Measurements from ENCODE around the gene AMIGO3. TPM values are rescaled to one million over a fixed set of nuclear protein-coding genes. Genes with fewer than 3 reads are reported as not detected.
A peak's percentile ranks its signal among the peaks of the same experiment; 100 is the strongest.
"Not testable (repeated sequence)": the region's sequence is repeated elsewhere in the genome, so short reads cannot be mapped to it uniquely, and the experiment has no call there.

AMIGO3 gene
- total RNA-seq, 4 donors from 2014 or later: 0.27 to 0.31 TPM; not detected in 2

DNA sequence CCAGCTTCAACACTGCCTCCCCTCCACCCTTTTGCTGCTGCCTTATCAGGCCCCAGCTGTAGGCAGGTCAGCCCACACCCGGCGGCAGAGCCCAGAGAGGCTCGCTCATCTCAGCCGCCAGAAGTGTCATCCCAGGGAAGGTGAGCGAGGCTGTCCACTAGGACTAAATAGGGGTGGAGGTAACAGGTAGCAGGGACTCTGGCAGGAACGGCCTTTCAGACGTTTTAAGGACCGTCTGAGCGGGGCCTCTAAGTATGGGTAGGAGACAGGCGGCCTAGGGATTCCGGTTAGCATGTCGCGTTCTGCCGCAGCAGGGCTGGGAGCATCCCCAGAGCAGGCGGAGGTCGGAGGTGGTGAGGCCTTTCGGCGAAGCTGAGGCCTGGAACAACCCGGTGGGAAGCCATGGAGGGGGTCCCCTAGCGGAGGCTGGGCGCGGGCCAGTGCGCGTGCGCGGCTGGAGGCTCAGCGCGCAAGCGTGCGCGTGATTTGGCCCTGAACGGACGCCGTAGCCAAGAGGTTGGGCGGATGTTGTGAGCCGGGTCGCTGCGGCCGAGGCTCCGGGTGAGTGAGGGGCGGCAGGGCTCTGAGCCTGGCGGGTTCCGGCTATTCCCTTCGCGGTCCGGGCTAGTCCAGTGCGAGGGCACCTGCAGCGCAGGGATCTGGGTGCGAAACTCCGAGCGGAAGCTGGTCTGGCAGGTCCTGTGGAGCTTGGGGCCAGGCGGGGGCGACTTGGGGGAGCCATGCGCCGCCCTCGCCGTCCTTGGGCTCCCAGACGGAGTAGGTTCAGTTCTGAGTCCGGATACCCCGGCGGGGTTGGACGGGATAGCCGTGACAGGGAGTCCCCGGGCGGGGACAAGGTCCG, 30.2 kb downstream of the AMIGO3 start, which contains the start of the genes MST1 and RNF123:
MST1 (minus strand) TSS at position 429 of the 862 bp plus-strand sequence. CDS start 783 bp downstream, outside the sequence.
RNF123 (plus strand) TSS at position 512 of the 862 bp plus-strand sequence. CDS start 1,609 bp downstream, outside the sequence.
- Histone ChIP-seq H3K4me3 (peak within 1 kb of the TSS; percentile 50 to 98), H3K9me3 (no peaks in the 10 kb centered on the region), H3K27me3 (peaks cover 25% of the 10 kb centered on the region), H3K4me1 (peaks cover 0 to 48% (median 23%) of the 10 kb centered on the region in 3 donors), H3K27ac (peak within 1 kb of the TSS; percentile 20 to 82 (median 78)), H3K36me3 (peaks cover 0 to 12% of the 10 kb centered on the region in 2 donors)
- ATAC-seq: peak; percentile 78
- TF ChIP-seq, protein P1, sequence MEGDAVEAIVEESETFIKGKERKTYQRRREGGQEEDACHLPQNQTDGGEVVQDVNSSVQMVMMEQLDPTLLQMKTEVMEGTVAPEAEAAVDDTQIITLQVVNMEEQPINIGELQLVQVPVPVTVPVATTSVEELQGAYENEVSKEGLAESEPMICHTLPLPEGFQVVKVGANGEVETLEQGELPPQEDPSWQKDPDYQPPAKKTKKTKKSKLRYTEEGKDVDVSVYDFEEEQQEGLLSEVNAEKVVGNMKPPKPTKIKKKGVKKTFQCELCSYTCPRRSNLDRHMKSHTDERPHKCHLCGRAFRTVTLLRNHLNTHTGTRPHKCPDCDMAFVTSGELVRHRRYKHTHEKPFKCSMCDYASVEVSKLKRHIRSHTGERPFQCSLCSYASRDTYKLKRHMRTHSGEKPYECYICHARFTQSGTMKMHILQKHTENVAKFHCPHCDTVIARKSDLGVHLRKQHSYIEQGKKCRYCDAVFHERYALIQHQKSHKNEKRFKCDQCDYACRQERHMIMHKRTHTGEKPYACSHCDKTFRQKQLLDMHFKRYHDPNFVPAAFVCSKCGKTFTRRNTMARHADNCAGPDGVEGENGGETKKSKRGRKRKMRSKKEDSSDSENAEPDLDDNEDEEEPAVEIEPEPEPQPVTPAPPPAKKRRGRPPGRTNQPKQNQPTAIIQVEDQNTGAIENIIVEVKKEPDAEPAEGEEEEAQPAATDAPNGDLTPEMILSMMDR (IDR thresholded peaks at IDR 0.05): peak in 2 of 4 experiments; percentile 48 to 60
- TF ChIP-seq POLR2AphosphoS5 (IDR thresholded peaks at IDR 0.05) (peak; percentile 88), POLR2A (IDR thresholded peaks at IDR 0.05) (peak; percentile 20 to 49), EP300 (IDR thresholded peaks at IDR 0.05) (no peak)
- 0% methylated on average over 2 of the region's 66 CpGs; no CpG with 5 or more reads in 1 of the 2 donors for WGBS, 2 donors (ENCODE audit: low coverage in 1 of 2)

- peaks cover 25% of the 10 kb centered on the region for H3K27me3 ChIP-seq
- ATAC-seq, H3K9me3 ChIP-seq: not testable (repeated sequence)
- H3K4me3 ChIP-seq: peak overlapping the region; percentile 50 to 98
- peak overlapping the region in 3 of 4 donors; percentile 76 to 82 (median 80) for H3K27ac ChIP-seq
- no CpG with 5 or more reads among the region's 7 CpGs for WGBS, 2 donors (ENCODE audit: low coverage in 1 of 2)
- H3K36me3 ChIP-seq: peaks cover 0 to 20% of the 10 kb centered on the region in 2 donors
- H3K4me1 ChIP-seq: peaks cover 0 to 48% (median 23%) of the 10 kb centered on the region in 3 donors
Observed at GRCh38 chr3:49688338-49689045, 31.0 kb downstream of the AMIGO3 start.

DNA sequence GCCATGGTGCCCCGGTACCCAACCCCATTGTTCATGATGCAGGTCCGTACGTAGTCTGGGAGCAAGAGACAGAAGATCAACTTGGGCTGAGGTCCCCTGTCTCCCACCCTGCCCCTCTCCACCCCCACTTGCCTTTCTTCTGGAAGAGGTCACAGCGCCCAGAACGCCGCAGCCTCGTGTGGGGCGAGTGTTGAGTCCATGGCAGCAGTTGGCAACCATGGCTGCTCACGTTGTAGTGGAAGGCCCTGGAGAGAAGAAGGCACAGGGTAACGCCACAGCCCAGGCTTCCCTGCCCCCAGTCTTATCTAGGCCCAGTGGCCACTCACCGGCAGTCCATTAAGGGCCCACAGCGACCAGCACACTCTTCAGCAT, 32.1 kb downstream of the AMIGO3 start:
- H3K9me3 ChIP-seq, H3K27ac ChIP-seq, H3K4me3 ChIP-seq, ATAC-seq: not testable (repeated sequence)
- WGBS, 2 donors (ENCODE audit: low coverage in 1 of 2): no CpG with 5 or more reads among the region's 12 CpGs
- peaks cover 0 to 31% of the 10 kb centered on the region in 2 donors for H3K36me3 ChIP-seq
- H3K4me1 ChIP-seq: peaks cover 0 to 48% (median 23%) of the 10 kb centered on the region in 3 donors
- peaks cover 25% of the 10 kb centered on the region for H3K27me3 ChIP-seq

DNA sequence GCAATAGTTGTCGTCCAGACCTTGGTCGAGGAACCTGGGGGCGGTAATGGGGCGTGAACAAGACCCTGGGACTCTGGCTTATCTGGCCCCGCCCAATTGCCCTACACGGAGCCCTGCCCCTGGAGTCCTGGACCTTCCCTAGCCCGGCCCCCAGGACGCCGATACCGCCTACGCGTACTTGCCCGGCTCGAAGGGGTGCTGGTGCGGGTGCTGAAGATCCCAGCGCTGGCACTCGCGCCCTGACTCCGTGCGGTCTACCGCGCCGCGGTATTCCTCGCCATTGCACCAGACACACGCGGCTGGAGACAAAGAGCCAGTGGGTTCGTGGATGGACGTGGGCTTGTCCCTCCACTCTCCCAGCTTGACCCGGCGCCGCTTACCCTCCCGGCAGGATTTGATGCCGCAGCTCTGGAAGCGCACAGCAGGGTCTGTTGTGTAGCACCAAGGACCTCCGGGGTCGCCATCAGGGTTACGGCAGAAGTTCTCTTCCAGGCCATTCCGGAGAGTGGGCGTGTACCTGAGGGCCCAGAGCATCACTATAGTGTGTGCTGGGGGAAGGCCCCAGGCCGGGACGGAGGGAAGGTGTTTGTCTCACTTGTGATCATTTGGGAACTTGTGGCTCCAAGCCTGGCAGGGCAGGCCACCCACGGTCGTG, 32.6 kb downstream of the AMIGO3 start:
- H3K27ac ChIP-seq, H3K9me3 ChIP-seq: not testable (repeated sequence)
- peak; percentile 23 for ATAC-seq
- H3K36me3 ChIP-seq: peaks cover 0 to 36% of the 10 kb centered on the region in 2 donors
- peak overlapping the region in 1 of 2 donors; percentile 28 for H3K4me3 ChIP-seq
- H3K4me1 ChIP-seq: peaks cover 0 to 47% (median 23%) of the 10 kb centered on the region in 3 donors
- WGBS, 2 donors (ENCODE audit: low coverage in 1 of 2): no CpG with 5 or more reads among the region's 44 CpGs
- peaks cover 25% of the 10 kb centered on the region for H3K27me3 ChIP-seq

- Histone ChIP-seq H3K36me3 (peaks cover 0 to 41% of the 10 kb centered on the region in 2 donors), H3K4me1 (peaks cover 0 to 42% (median 23%) of the 10 kb centered on the region in 3 donors), H3K4me3 (peak overlapping the region in 1 of 2 donors; percentile 28), H3K27me3 (peaks cover 25% of the 10 kb centered on the region)
- no CpG with 5 or more reads among the region's 29 CpGs for WGBS, 2 donors (ENCODE audit: low coverage in 1 of 2)
- H3K9me3 ChIP-seq, H3K27ac ChIP-seq: not testable (repeated sequence)
- ATAC-seq: peak; percentile 8
Observed at GRCh38 chr3:49686346-49686745, 33.1 kb downstream of the AMIGO3 start.

- not testable (repeated sequence) for H3K9me3 ChIP-seq, ATAC-seq, H3K27ac ChIP-seq, H3K4me3 ChIP-seq
- Histone ChIP-seq H3K4me1 (peaks cover 0 to 37% (median 18%) of the 10 kb centered on the region in 3 donors), H3K36me3 (peaks cover 0 to 46% of the 10 kb centered on the region in 2 donors), H3K27me3 (peaks cover 25% of the 10 kb centered on the region)
- no CpG with 5 or more reads among the region's 36 CpGs for WGBS, 2 donors (ENCODE audit: low coverage in 1 of 2)
Observed at GRCh38 chr3:49685846-49686245, 33.6 kb downstream of the AMIGO3 start.

GRCh38 chr3:49685103-49685502, 34.4 kb downstream of the AMIGO3 start:
- Histone ChIP-seq H3K36me3 (peaks cover 0 to 54% of the 10 kb centered on the region in 2 donors), H3K4me1 (peaks cover 0 to 29% (median 13%) of the 10 kb centered on the region in 3 donors), H3K27me3 (peaks cover 25% of the 10 kb centered on the region)
- not testable (repeated sequence) for ATAC-seq, H3K4me3 ChIP-seq, H3K27ac ChIP-seq, H3K9me3 ChIP-seq
- WGBS, 2 donors (ENCODE audit: low coverage in 1 of 2): no CpG with 5 or more reads among the region's 10 CpGs

DNA sequence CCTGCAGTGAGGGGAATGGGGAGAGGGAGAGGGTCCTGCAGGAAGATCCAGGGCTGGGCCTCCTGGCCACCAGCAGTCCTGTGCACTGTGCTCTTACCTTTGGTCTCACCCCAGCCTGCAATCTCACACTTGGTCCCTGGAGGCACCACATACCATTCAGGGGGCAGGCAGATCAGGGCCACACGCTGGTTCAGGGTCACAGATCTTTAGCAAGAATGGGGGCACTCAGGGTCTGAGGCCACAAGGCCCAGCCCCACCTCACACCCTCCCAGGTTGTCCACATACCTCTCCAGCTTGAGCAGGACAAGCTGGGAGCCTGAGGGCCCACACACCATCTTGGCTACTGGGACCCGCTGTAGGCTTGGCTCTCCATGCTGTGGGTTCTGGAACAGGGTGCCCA, 35.0 kb downstream of the AMIGO3 start:
- H3K4me3 ChIP-seq, H3K27ac ChIP-seq, H3K9me3 ChIP-seq, ATAC-seq: not testable (repeated sequence)
- peaks cover 0 to 60% of the 10 kb centered on the region in 2 donors for H3K36me3 ChIP-seq
- H3K27me3 ChIP-seq: peaks cover 25% of the 10 kb centered on the region
- peaks cover 0 to 25% (median 11%) of the 10 kb centered on the region in 3 donors for H3K4me1 ChIP-seq
- no CpG with 5 or more reads among the region's 2 CpGs for WGBS, 2 donors (ENCODE audit: low coverage in 1 of 2)

Data from gastroesophageal sphincter (tissue), 4 donors.